GM18526 (cell line): Measurements from ENCODE around the gene COPE.
A peak's percentile ranks its signal among the peaks of the same experiment; 100 is the strongest.

Experiments used
- POLR2A ChIP-seq: IDR thresholded peaks from 3 replicates; pipeline ENCODE4 v1.6.1; 2011; ENCODE audit not compliant: insufficient read length; ENCODE audit errors: extremely low read depth

Gene COPE

DNA sequence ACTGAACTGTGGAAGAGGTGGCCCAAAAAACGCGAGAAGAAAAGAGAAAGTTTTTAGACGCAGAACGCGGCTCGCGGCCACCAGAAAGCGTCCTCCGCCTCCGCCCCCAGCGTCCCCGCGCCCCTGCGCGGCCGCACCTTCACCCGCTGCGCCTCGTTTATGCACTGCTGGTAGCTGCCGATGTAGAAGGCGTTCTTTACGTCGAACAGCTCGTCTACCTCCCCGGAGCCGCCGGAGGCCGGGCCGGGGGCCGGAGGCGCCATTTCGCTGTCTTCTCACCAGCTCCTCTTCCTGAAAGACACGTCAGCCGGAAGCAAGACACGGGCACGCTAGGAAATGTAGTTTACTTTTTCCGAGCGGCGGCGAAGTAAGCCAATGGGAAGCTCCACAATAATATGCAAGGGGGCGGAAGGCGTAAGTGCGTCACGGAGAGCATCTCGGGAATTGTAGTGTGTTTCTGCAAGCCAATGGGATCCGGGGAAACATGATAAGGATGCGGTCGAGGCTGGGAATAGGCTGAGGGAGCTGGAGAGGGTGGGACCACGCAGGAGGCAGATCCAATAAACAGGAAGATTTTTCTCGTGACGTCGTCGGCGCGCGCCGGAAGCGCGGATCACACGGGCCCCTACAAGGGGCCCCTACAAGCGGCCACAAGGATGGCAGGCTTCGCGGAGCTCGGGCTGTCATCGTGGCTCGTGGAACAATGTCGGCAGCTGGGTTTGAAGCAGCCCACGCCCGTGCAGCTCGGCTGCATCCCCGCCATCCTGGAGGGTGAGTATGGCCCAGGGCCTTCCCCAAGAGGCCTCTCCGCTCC is at the start of gene COPE, which contains the start of gene DDX49:
COPE (minus strand) TSS at position 302 of the 814 bp plus-strand sequence; CDS start at position 263, 39 bp downstream.
DDX49 (plus strand) TSS at position 630 of the 814 bp plus-strand sequence; CDS start at position 657, 27 bp downstream.
- TF ChIP-seq POLR2A = peak; percentile 82

- no peak for TF ChIP-seq POLR2A
Measured at GRCh38 chr19:18967358-18968146, 48.4 kb upstream of the COPE start.

DNA sequence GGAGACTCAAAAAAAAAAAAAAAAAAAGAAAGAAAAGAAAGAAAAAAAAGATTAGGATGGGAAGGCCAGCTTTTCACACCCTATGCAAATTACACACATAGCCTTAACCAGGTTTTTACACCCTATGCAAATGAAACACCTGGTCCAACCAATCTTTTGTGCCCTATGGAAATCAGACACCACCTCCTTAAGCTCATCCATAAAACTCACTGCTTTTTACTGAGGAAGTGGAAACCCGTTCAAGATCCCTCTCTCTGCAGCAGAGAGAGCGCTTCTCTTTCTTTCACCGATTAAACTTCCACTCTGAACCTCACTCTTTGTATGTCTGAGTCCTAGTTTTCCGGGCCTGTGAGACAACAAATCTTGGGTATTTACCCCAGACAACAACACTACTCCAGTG is 47.1 kb upstream of the COPE start:
- TF ChIP-seq POLR2A = no peak

GRCh38 chr19:18964121-18964520 is 44.9 kb upstream of the COPE start:
- TF ChIP-seq POLR2A = no peak

DNA sequence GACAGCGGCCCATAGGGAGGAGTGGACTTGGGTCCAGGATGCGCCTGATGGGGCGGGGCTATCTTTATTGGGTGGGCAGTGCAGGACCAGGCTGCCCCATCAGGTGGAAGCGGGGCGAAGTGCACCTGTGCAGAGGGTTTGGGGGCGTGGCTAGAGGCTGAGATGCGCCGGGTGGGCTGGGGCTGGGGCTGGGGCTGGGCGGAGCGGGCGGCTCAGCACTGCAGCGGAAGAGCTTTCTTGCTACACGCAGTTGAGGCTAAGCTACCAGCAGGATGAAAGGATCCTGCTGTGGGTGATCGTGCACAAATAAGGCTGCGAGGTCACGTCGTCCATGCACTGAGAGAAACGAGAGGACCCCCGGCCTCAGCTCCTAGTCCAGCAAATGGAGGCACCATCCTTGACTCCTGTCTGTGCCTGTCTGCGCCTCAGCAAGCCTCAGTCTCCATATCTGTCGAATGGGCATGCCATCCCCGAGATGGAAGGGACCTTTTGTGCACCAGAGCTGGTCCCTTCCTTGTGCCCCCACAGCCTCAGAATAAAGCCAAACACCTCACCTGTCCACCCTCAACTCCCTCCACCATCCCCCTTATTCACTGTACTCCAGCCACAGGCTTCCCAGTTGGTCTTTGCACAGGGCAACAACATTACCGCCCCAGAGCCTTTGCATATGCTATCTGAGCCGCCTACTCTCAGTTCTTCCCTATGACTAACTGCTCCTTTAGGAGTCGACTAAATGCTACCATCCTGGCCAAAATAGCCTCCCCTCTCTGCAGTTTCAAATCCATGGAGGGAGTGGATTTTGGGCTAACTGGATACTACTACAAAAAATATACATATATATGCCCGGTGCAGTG is 42.8 kb upstream of the COPE start:
- no peak for TF ChIP-seq POLR2A

- no peak for TF ChIP-seq POLR2A
Measured at GRCh38 chr19:18960370-18960769, 41.2 kb upstream of the COPE start.

- no peak for TF ChIP-seq POLR2A
Measured at GRCh38 chr19:18955042-18955441, 35.9 kb upstream of the COPE start.

DNA sequence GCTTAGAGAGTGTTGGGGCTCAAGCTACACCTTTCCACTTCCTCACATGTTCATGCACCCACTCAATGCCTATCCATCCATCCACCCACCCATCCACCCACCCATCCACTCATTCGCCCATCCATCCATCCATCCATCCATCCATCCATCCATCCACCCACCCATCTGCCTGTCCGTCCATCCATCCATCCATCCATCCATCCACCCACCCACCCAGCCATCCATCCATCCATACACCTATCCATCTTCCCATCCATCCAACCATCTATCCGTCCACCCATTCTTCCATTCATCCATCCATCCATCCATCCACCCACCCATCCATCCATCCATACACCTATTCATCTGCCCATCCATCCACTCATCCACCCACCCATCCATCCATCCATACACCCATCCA is 34.9 kb upstream of the COPE start:
- no peak for TF ChIP-seq POLR2A

- no peak for TF ChIP-seq POLR2A
Measured at GRCh38 chr19:18951721-18952281, 32.6 kb upstream of the COPE start.

- TF ChIP-seq POLR2A = no peak
Measured at GRCh38 chr19:18949858-18950257, 30.7 kb upstream of the COPE start.

DNA sequence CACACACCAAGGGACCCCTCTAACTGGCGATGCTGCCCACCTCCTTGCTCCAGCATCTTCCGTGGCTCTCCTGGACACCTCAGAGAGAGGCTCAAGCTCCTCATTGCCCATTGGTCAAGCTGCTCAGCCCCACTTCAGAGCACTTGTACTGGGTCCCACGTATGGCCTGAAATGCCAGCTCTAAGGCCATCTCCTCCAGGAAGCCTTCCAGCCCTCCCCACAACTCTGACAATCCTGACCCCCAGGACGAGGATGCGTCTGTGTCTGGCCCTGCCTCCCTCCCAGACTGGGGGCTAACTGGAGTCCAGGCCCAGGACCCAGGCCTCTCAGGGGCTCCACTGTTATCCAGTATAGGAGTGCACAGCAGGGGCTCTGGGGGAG is 29.8 kb upstream of the COPE start:
- no peak for TF ChIP-seq POLR2A

GRCh38 chr19:18948075-18948975 is 29.1 kb upstream of the COPE start:
- TF ChIP-seq POLR2A = no peak

DNA sequence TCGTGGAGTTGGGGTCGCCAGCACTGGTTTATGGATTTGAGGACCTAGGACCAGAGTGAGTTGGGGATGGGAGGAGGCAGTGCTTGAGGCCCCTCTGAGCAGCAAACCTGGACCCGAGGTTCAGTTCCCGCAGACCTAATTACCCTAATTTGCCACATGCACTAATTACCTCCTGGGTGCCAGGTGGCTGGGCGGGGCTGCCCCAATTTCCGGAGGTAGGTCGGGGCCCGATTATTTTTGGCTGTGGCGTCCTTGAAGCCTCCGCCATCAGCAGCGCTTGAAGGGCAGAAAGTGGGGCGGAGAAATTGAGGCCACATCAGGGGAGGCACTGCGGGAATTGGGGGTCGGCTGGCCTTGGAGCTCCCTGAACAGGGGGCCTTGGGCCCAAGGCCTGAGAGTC is 27.7 kb upstream of the COPE start:
- TF ChIP-seq POLR2A = no peak

DNA sequence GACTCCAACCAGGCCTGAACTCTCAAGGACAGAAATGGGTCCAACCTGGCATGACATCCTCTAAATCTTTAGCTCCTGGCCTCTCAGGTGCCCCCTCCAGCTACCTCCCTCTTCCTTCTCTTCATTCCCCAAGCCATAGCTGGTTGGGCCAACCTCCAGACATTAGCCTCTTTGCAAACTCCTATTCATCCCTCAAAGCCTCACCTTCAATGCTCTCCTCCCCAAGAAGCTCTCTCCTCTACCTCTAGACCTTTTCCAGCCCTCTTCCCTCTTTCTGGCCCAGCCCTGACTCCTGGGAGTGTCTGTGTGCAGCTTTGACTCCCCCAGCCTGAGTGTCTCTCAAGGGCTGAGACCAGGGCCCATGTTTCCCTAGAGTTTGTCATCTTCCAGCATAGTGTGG is 27.1 kb upstream of the COPE start:
- TF ChIP-seq POLR2A = no peak
